Mucosa of stomach (tissue), 1 donor: Measurements from ENCODE around the gene GPR31.

ENCODE experiments used
- H3K27me3 ChIP-seq: one replicate; pipeline ENCODE4 v1.7.0; 2013; ENCODE audit warnings: mild to moderate bottlenecking, low read length; ENCODE audit not compliant: control insufficient read depth, insufficient read depth
- H3K36me3 ChIP-seq: one replicate; pipeline ENCODE4 v1.7.0; 2013; ENCODE audit warnings: low read length; ENCODE audit not compliant: control insufficient read depth, insufficient read depth
- H3K4me1 ChIP-seq: one replicate; pipeline ENCODE4 v1.7.0; 2013; ENCODE audit warnings: mild to moderate bottlenecking, low read length; ENCODE audit not compliant: control insufficient read depth, insufficient read depth
- H3K4me3 ChIP-seq: one replicate; pipeline ENCODE4 v1.7.0; 2013; ENCODE audit warnings: low read length
- H3K9ac ChIP-seq: one replicate; pipeline ENCODE4 v1.7.0; 2013; ENCODE audit warnings: mild to moderate bottlenecking, low read length, moderate library complexity
- H3K9me3 ChIP-seq: one replicate; pipeline ENCODE4 v1.7.0; 2013; ENCODE audit warnings: mild to moderate bottlenecking, low read length, moderate library complexity; ENCODE audit not compliant: control insufficient read depth
- donor health status: Pancreatic carcinoma.

Gene GPR31

GRCh38 chr6:167119670-167120582 lies 37.9 kb downstream of the GPR31 start:
- Histone ChIP-seq H3K9me3 (no peaks in the 10 kb centered on the region), H3K27me3 (no peaks in the 10 kb centered on the region), H3K4me3 (no peak overlapping the region), H3K36me3 (no peaks in the 10 kb centered on the region), H3K4me1 (peaks cover 17% of the 10 kb centered on the region), H3K9ac (no peak overlapping the region)

- H3K9me3 ChIP-seq, result no peaks in the 10 kb centered on the region
- H3K9ac ChIP-seq, result no peak overlapping the region
- H3K4me1 ChIP-seq, result peaks cover 17% of the 10 kb centered on the region
- no peaks in the 10 kb centered on the region for H3K36me3 ChIP-seq
- H3K27me3 ChIP-seq, result no peaks in the 10 kb centered on the region
- H3K4me3 ChIP-seq, result no peak overlapping the region
Measured at GRCh38 chr6:167118839-167119238, 38.9 kb downstream of the GPR31 start.

GRCh38 chr6:167118006-167118405 lies 39.8 kb downstream of the GPR31 start:
- Histone ChIP-seq H3K4me3 (no peak overlapping the region), H3K4me1 (peaks cover 12% of the 10 kb centered on the region), H3K36me3 (no peaks in the 10 kb centered on the region), H3K27me3 (no peaks in the 10 kb centered on the region), H3K9me3 (no peaks in the 10 kb centered on the region), H3K9ac (no peak overlapping the region)

- H3K4me1 ChIP-seq, result peaks cover under 1% of the 10 kb centered on the region
Measured at GRCh38 chr6:167116838-167117228, 40.9 kb downstream of the GPR31 start.

GRCh38 chr6:167116109-167116837 lies 41.5 kb downstream of the GPR31 start:
- Histone ChIP-seq H3K36me3 (no peaks in the 10 kb centered on the region), H3K9me3 (no peaks in the 10 kb centered on the region), H3K4me3 (no peak overlapping the region), H3K4me1 (no peaks in the 10 kb centered on the region), H3K27me3 (no peaks in the 10 kb centered on the region), H3K9ac (no peak overlapping the region)

More at GRCh38 chr6:167116838-167117228, 40.9 kb downstream of the GPR31 start:
- no peak overlapping the region for H3K4me3 ChIP-seq
- H3K9ac ChIP-seq, result no peak overlapping the region
- H3K9me3 ChIP-seq, result no peaks in the 10 kb centered on the region
- no peaks in the 10 kb centered on the region for H3K36me3 ChIP-seq
- H3K27me3 ChIP-seq, result no peaks in the 10 kb centered on the region

- Histone ChIP-seq H3K4me1 (no peaks in the 10 kb centered on the region), H3K4me3 (no peak overlapping the region), H3K36me3 (no peaks in the 10 kb centered on the region), H3K9ac (no peak overlapping the region), H3K9me3 (no peaks in the 10 kb centered on the region), H3K27me3 (no peaks in the 10 kb centered on the region)
Measured at GRCh38 chr6:167115054-167115453, 42.7 kb downstream of the GPR31 start.

GRCh38 chr6:167113935-167114910 lies 43.6 kb downstream of the GPR31 start:
- H3K36me3 ChIP-seq, result no peaks in the 10 kb centered on the region

GRCh38 chr6:167113047-167113754 lies 44.6 kb downstream of the GPR31 start:
- H3K27me3 ChIP-seq, result no peaks in the 10 kb centered on the region
- H3K4me1 ChIP-seq, result no peaks in the 10 kb centered on the region
- H3K4me3 ChIP-seq, result no peak overlapping the region
- H3K9ac ChIP-seq, result no peak overlapping the region
- H3K9me3 ChIP-seq, result no peaks in the 10 kb centered on the region
- H3K36me3 ChIP-seq, result no peaks in the 10 kb centered on the region

More at GRCh38 chr6:167113935-167114910, 43.6 kb downstream of the GPR31 start:
- Histone ChIP-seq H3K9me3 (no peaks in the 10 kb centered on the region), H3K4me1 (no peaks in the 10 kb centered on the region), H3K27me3 (no peaks in the 10 kb centered on the region), H3K4me3 (no peak overlapping the region), H3K9ac (no peak overlapping the region)

GRCh38 chr6:167112421-167112820 lies 45.4 kb downstream of the GPR31 start:
- Histone ChIP-seq H3K4me1 (no peaks in the 10 kb centered on the region), H3K9ac (no peak overlapping the region), H3K27me3 (no peaks in the 10 kb centered on the region), H3K36me3 (no peaks in the 10 kb centered on the region), H3K4me3 (no peak overlapping the region), H3K9me3 (no peaks in the 10 kb centered on the region)

- Histone ChIP-seq H3K4me1 (no peaks in the 10 kb centered on the region), H3K9ac (no peak overlapping the region), H3K36me3 (no peaks in the 10 kb centered on the region), H3K4me3 (no peak overlapping the region), H3K27me3 (no peaks in the 10 kb centered on the region), H3K9me3 (no peaks in the 10 kb centered on the region)
Measured at GRCh38 chr6:167111597-167111996, 46.2 kb downstream of the GPR31 start.

GRCh38 chr6:167109651-167110050 lies 48.1 kb downstream of the GPR31 start:
- H3K27me3 ChIP-seq, result no peaks in the 10 kb centered on the region
- no peaks in the 10 kb centered on the region for H3K4me1 ChIP-seq
- no peak overlapping the region for H3K9ac ChIP-seq
- no peaks in the 10 kb centered on the region for H3K36me3 ChIP-seq
- H3K9me3 ChIP-seq, result no peaks in the 10 kb centered on the region
- H3K4me3 ChIP-seq, result no peak overlapping the region
